ENCODE results near the gene TRAP1. TPM values are rescaled to one million over a fixed set of nuclear protein-coding genes. Genes with fewer than 3 reads are reported as not detected.

TRAP1 gene
- total RNA-seq, 1 experiment from 2014 or later = 67.0 TPM

GRCh38 chr16:3739636-3740035 is 22.3 kb upstream of the TRAP1 start:
- in situ Hi-C loops (cut with HindIII; ENCODE audit: low pct_unique_long_range_greater_than_20kb, low sequenced_read_pairs) = no loop called here
- no peak for DNase-seq (ENCODE audit: low read depth)

GRCh38 chr16:3738541-3738940 is 21.2 kb upstream of the TRAP1 start:
- no peak for DNase-seq (ENCODE audit: low read depth)
- in situ Hi-C loops (cut with HindIII; ENCODE audit: low pct_unique_long_range_greater_than_20kb, low sequenced_read_pairs) = no loop called here

- no peak for DNase-seq (ENCODE audit: low read depth)
- in situ Hi-C loops (cut with HindIII; ENCODE audit: low pct_unique_long_range_greater_than_20kb, low sequenced_read_pairs) = no loop called here
Observed at GRCh38 chr16:3738128-3738527, 20.8 kb upstream of the TRAP1 start.

- in situ Hi-C loops (cut with HindIII; ENCODE audit: low pct_unique_long_range_greater_than_20kb, low sequenced_read_pairs) = no loop called here
- DNase-seq (ENCODE audit: low read depth) = no peak
Observed at GRCh38 chr16:3737181-3737580, 19.9 kb upstream of the TRAP1 start.

- DNase-seq (ENCODE audit: low read depth) = no peak
- in situ Hi-C loops (cut with HindIII; ENCODE audit: low pct_unique_long_range_greater_than_20kb, low sequenced_read_pairs) = no loop called here
Observed at GRCh38 chr16:3736116-3736515, 18.8 kb upstream of the TRAP1 start.

- in situ Hi-C loops (cut with HindIII; ENCODE audit: low pct_unique_long_range_greater_than_20kb, low sequenced_read_pairs) = no loop called here
Observed at GRCh38 chr16:3735541-3735940, 18.2 kb upstream of the TRAP1 start.

GRCh38 chr16:3734758-3735221 is 17.5 kb upstream of the TRAP1 start:
- no peak for DNase-seq (ENCODE audit: low read depth)
- in situ Hi-C loops (cut with HindIII; ENCODE audit: low pct_unique_long_range_greater_than_20kb, low sequenced_read_pairs) = no loop called here

More at GRCh38 chr16:3735541-3735940, 18.2 kb upstream of the TRAP1 start:
- no peak for DNase-seq (ENCODE audit: low read depth)

GRCh38 chr16:3734084-3734757 is 16.9 kb upstream of the TRAP1 start:
- in situ Hi-C loops (cut with HindIII; ENCODE audit: low pct_unique_long_range_greater_than_20kb, low sequenced_read_pairs) = no loop called here
- DNase-seq (ENCODE audit: low read depth) = no peak

- DNase-seq (ENCODE audit: low read depth) = no peak
- in situ Hi-C loops (cut with HindIII; ENCODE audit: low pct_unique_long_range_greater_than_20kb, low sequenced_read_pairs) = no loop called here
Observed at GRCh38 chr16:3732171-3732570, 14.8 kb upstream of the TRAP1 start.

- no peak for DNase-seq (ENCODE audit: low read depth)
- in situ Hi-C loops (cut with HindIII; ENCODE audit: low pct_unique_long_range_greater_than_20kb, low sequenced_read_pairs) = no loop called here
Observed at GRCh38 chr16:3731126-3731935, 14.0 kb upstream of the TRAP1 start.

- in situ Hi-C loops (cut with HindIII; ENCODE audit: low pct_unique_long_range_greater_than_20kb, low sequenced_read_pairs) = no loop called here
- DNase-seq (ENCODE audit: low read depth) = no peak
Observed at GRCh38 chr16:3730161-3731125, 13.1 kb upstream of the TRAP1 start.

- in situ Hi-C loops (cut with HindIII; ENCODE audit: low pct_unique_long_range_greater_than_20kb, low sequenced_read_pairs) = no loop called here
Observed at GRCh38 chr16:3729161-3730112, 12.1 kb upstream of the TRAP1 start.

GRCh38 chr16:3728424-3729160 is 11.3 kb upstream of the TRAP1 start:
- DNase-seq (ENCODE audit: low read depth) = no peak
- in situ Hi-C loops (cut with HindIII; ENCODE audit: low pct_unique_long_range_greater_than_20kb, low sequenced_read_pairs) = no loop called here

More at GRCh38 chr16:3729161-3730112, 12.1 kb upstream of the TRAP1 start:
- DNase-seq (ENCODE audit: low read depth) = no peak

GRCh38 chr16:3727806-3728381 is 10.6 kb upstream of the TRAP1 start:
- no peak for DNase-seq (ENCODE audit: low read depth)
- in situ Hi-C loops (cut with HindIII; ENCODE audit: low pct_unique_long_range_greater_than_20kb, low sequenced_read_pairs) = no loop called here

- no peak for DNase-seq (ENCODE audit: low read depth)
- in situ Hi-C loops (cut with HindIII; ENCODE audit: low pct_unique_long_range_greater_than_20kb, low sequenced_read_pairs) = no loop called here
Observed at GRCh38 chr16:3726021-3726687, 8.8 kb upstream of the TRAP1 start.

- in situ Hi-C loops (cut with HindIII; ENCODE audit: low pct_unique_long_range_greater_than_20kb, low sequenced_read_pairs) = no loop called here
- DNase-seq (ENCODE audit: low read depth) = no peak
Observed at GRCh38 chr16:3725276-3725675, 8.0 kb upstream of the TRAP1 start.

Measured in Caki2 (cell line).